H1 (cell line): ENCODE results near the gene ANP32B.

ENCODE experiments used
- BRCA1 ChIP-seq: IDR thresholded peaks from 2 replicates; pipeline ENCODE4 v1.6.1; 2012; ENCODE audit warnings: low read depth, low read length, improper control_type of control experiment
- CEBPB ChIP-seq: IDR thresholded peaks from 2 replicates; pipeline ENCODE4 v1.6.1; 2012; ENCODE audit warnings: low read depth, low read length
- CTCF ChIP-seq, 3 experiments: IDR thresholded peaks; 1 replicate in 2 of 3; 2 replicates in 1 of 3; pipeline versions ENCODE4 v1.5.1 to v1.6.1; 2011; ENCODE audit warnings: low read length in 3 of 3, mild to moderate bottlenecking in 3 of 3, inconsistent platforms in 2 of 3, low read depth in 1 of 3, moderate library complexity in 1 of 3; ENCODE audit not compliant: insufficient read depth in 1 of 3; ENCODE audit errors: control extremely low read depth in 1 of 3
- EP300 ChIP-seq, 2 experiments: IDR thresholded peaks; 1 replicate in 1 of 2; 2 replicates in 1 of 2; pipeline ENCODE4 v1.6.1; 2011 to 2012; ENCODE audit warnings: low read depth in 2 of 2, low read length in 2 of 2, mild to moderate bottlenecking in 2 of 2, borderline replicate concordance in 1 of 2, inconsistent platforms in 1 of 2, moderate library complexity in 1 of 2
- HDAC2 ChIP-seq, 2 experiments: fragments of 300-600 bp in 1 of 2; sonication (generic) in 1 of 2; IDR thresholded peaks; 2 replicates each; pipeline ENCODE4 v1.6.1; 2011 to 2012; ENCODE audit warnings: low read depth in 2 of 2, low read length in 2 of 2, mild to moderate bottlenecking in 2 of 2, moderate library complexity in 2 of 2, borderline replicate concordance in 1 of 2, inconsistent platforms in 1 of 2
- JUN ChIP-seq: IDR thresholded peaks from 2 replicates; pipeline ENCODE4 v1.6.1; 2011; ENCODE audit warnings: low read depth, mild to moderate bottlenecking, improper control_type of control experiment, low read length
- KDM1A ChIP-seq: fragments of 200-600, 300-600 bp; sonication (generic); IDR thresholded peaks from 2 replicates; pipeline ENCODE4 v1.7.1; 2016; ENCODE audit warnings: mild to moderate bottlenecking, low read length, borderline replicate concordance
- POLR2A ChIP-seq, 2 experiments: IDR thresholded peaks; 1 replicate in 1 of 2; 2 replicates in 1 of 2; pipeline ENCODE4 v1.6.1; 2011; ENCODE audit warnings: low read depth in 2 of 2, low read length in 2 of 2, mild to moderate bottlenecking in 2 of 2; ENCODE audit errors: control extremely low read depth in 1 of 2
- POLR2AphosphoS5 ChIP-seq: IDR thresholded peaks from 2 replicates; pipeline ENCODE4 v1.6.1; 2011; ENCODE audit warnings: low read depth, low read length
- RNF2 ChIP-seq: fragments of 200-900, 300-1000 bp; sonication (generic); IDR thresholded peaks from 2 replicates; pipeline ENCODE4 v1.7.1; 2016; ENCODE audit warnings: borderline replicate concordance, low read depth, mild to moderate bottlenecking, antibody characterized with exemption, low read length; ENCODE audit not compliant: poor library complexity, severe bottlenecking; ENCODE audit errors: missing control alignments
- TCF12 ChIP-seq: IDR thresholded peaks from 2 replicates; pipeline ENCODE4 v1.6.1; 2011; ENCODE audit warnings: low read depth, mild to moderate bottlenecking, low read length
- TEAD4 ChIP-seq: IDR thresholded peaks from 2 replicates; pipeline ENCODE4 v1.6.1; 2012; ENCODE audit warnings: low read depth, low read length, inconsistent platforms, mixed read lengths
- YY1 ChIP-seq: IDR thresholded peaks from 2 replicates; pipeline ENCODE4 v1.6.1; 2011; ENCODE audit warnings: low read depth, mild to moderate bottlenecking, low read length
- ZNF274 ChIP-seq: IDR thresholded peaks from 2 replicates; pipeline ENCODE4 v1.7.0; 2012; ENCODE audit warnings: low read length, borderline replicate concordance; ENCODE audit errors: extremely low read depth

GRCh38 chr9:97954550-97954989 is 28.6 kb upstream of the ANP32B start:
- TF ChIP-seq CTCF (IDR thresholded peaks at IDR 0.05; ENCODE audit: control extremely low read depth in 1 of 3, insufficient read depth in 1 of 3, low read depth in 1 of 3, low read length in 3 of 3) (peak; percentile 66 to 96 (median 80)), POLR2AphosphoS5 (no peak), YY1 (0 out of 2 replicates have a peak, but pooled peaks have one; percentile 23), ZNF274 (no peak), TCF12 (no peak), POLR2A (IDR thresholded peaks at IDR 0.05; ENCODE audit: control extremely low read depth in 1 of 2, low read depth in 2 of 2, low read length in 2 of 2) (no peak), BRCA1 (no peak), HDAC2 (IDR thresholded peaks at IDR 0.05; ENCODE audit: borderline replicate concordance in 1 of 2, low read depth in 2 of 2, low read length in 2 of 2) (no peak), EP300 (IDR thresholded peaks at IDR 0.05; ENCODE audit: borderline replicate concordance in 1 of 2, low read depth in 2 of 2, low read length in 2 of 2) (no peak), TEAD4 (no peak), KDM1A (no peak), CEBPB (0 out of 2 replicates have a peak, but pooled peaks have one; percentile 16), RNF2 (no peak), JUN (no peak)
